K562 treated with DMSO at 1 percent for 24 hours (cell line): ENCODE measurements around the gene FPGS. TPM values are rescaled to one million over a fixed set of nuclear protein-coding genes. Genes with fewer than 3 reads are reported as not detected.

Experiments
- total RNA-seq: library from RNA; unstranded; fragments of 300-600 nt; gene quantifications from 2 replicates; pipeline ENCODE4 v1.2.3, GENCODE V29; 2022; ENCODE audit warnings: low read depth; ENCODE audit not compliant: insufficient read depth

The FPGS gene, protein sequence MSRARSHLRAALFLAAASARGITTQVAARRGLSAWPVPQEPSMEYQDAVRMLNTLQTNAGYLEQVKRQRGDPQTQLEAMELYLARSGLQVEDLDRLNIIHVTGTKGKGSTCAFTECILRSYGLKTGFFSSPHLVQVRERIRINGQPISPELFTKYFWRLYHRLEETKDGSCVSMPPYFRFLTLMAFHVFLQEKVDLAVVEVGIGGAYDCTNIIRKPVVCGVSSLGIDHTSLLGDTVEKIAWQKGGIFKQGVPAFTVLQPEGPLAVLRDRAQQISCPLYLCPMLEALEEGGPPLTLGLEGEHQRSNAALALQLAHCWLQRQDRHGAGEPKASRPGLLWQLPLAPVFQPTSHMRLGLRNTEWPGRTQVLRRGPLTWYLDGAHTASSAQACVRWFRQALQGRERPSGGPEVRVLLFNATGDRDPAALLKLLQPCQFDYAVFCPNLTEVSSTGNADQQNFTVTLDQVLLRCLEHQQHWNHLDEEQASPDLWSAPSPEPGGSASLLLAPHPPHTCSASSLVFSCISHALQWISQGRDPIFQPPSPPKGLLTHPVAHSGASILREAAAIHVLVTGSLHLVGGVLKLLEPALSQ
- total RNA-seq = 61.7 and 73.2 TPM in 2 replicates

GRCh38 chr9:127802576-127803443 is at the start of gene FPGS:
FPGS (plus strand) TSS chr9:127802882; CDS start chr9:127802925, 43 bp downstream.

GRCh38 chr9:127778280-127779135 is 24.2 kb upstream of the FPGS start, which contains the start of gene SH2D3C:
SH2D3C (minus strand) TSS chr9:127778666; CDS start chr9:127778627, 39 bp downstream.

DNA sequence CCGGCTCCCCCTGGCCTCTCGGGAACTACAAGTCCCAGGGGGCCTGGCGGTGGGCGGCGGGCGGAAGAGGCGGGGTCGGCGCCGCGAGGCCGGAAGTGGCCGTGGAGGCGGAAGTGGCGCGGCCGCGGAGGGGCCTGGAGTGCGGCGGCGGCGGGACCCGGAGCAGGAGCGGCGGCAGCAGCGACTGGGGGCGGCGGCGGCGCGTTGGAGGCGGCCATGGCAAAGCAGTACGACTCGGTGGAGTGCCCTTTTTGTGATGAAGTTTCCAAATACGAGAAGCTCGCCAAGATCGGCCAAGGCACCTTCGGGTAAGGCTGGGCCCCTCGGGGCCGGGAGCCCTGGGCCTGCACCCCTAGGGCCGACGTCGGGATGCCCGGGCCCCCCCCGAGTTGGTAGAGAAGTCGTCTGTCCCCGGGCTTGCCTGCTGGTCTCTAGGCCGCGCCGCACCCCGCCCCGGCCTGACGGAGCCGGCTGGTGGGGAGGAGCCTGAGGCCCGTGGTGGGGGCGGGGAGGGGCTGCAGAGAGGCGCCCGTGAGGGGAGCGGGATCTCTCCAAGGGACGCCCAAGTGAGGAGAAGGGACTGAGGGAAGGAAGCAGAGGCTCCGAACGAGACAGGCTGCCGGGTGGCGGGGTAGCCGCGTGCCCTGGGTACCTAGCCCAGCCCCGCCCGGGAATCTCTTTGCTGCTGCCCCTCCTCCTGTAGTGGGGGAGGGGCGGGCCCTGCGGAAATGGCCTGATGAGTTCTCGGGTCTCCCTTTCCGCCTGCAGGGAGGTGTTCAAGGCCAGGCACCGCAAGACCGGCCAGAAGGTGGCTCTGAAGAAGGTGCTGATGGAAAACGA is 16.5 kb upstream of the FPGS start, which contains the start of gene CDK9:
Gene CDK9 (plus strand): TSS at position 102 of the 840 bp plus-strand sequence. CDS start 115 bp downstream, at position 217.

GRCh38 chr9:127854184-127854806 is 51.6 kb downstream of the FPGS start, which contains the start of gene ENG:
ENG (minus strand) TSS chr9:127854658; CDS start chr9:127854355, 303 bp downstream.

Other genes with a start within 250 kb of the FPGS start
- 39.0 and 42.9 TPM in 2 replicates for gene STXBP1, start 190.6 kb upstream of the FPGS start, total RNA-seq
- 0.49 TPM in 1 of 2 replicates, not detected in the other for gene CFAP157, start 95.9 kb upstream of the FPGS start, total RNA-seq
- gene PTRH1, start 87.2 kb upstream of the FPGS start, total RNA-seq = 21.6 and 28.0 TPM in 2 replicates
- gene TTC16, start 86.8 kb upstream of the FPGS start, total RNA-seq = not detected in 2 replicates
- gene TOR2A, start 67.6 kb upstream of the FPGS start, total RNA-seq = 107 and 113 TPM in 2 replicates
- gene SH2D3C, start 24.2 kb upstream of the FPGS start, total RNA-seq = 3.2 and 4.1 TPM in 2 replicates
- gene CDK9, start 16.8 kb upstream of the FPGS start, total RNA-seq = 91.4 and 92.0 TPM in 2 replicates
- 2.2 and 3.2 TPM in 2 replicates for gene ENG, start 51.8 kb downstream of the FPGS start, total RNA-seq
- 72.9 and 77.4 TPM in 2 replicates for gene AK1, start 74.8 kb downstream of the FPGS start, total RNA-seq
- gene ST6GALNAC6, start 96.7 kb downstream of the FPGS start, total RNA-seq = 16.2 and 23.4 TPM in 2 replicates
- 49.0 and 60.9 TPM in 2 replicates for gene ST6GALNAC4, start 114.2 kb downstream of the FPGS start, total RNA-seq
- 2.8 and 4.9 TPM in 2 replicates for gene PIP5KL1, start 127.9 kb downstream of the FPGS start, total RNA-seq
- 71.9 and 76.4 TPM in 2 replicates for gene DPM2, start 135.0 kb downstream of the FPGS start, total RNA-seq
- gene EEIG1, start 178.1 kb downstream of the FPGS start, total RNA-seq = 48.1 and 48.9 TPM in 2 replicates